Activated T-cell treated with anti-CD3 and anti-CD28 coated beads, Interleukin-2, amount 50 U/mL, for 1 hour (primary cell): ENCODE measurements around the gene C19orf85.
"Not testable (repeated sequence)": the region's sequence is repeated elsewhere in the genome, so short reads cannot be mapped to it uniquely, and the experiment has no call there.

Experiments
- DNase-seq: peaks from one replicate; pipeline ENCODE4 v3.0.0-alpha.2; 2020

The C19orf85 gene

DNA sequence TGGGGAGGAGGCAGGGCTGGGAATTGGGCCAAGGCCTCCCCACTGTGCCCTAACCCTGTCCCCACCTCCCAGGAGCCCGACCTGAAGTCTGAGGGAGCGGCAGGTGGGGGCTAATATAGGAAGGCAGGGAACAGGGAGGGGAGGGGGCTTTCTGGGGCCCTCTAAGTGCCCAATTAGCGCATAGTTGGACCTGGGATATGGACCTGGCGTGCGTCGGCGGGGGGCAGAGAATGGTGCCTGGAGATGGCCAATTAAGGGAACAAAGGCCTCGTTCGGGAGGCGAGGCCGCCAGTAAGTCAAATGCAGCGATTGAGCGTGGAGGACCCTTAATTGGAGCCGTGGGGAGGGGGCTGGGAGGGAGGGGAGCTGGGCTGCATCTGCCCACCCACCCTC, at the start of gene C19orf85:
TSS of gene C19orf85 (minus strand) at position 90 of the 393 bp plus-strand sequence. CDS start 197 bp downstream, outside the sequence.
- no peak for DNase-seq

DNA sequence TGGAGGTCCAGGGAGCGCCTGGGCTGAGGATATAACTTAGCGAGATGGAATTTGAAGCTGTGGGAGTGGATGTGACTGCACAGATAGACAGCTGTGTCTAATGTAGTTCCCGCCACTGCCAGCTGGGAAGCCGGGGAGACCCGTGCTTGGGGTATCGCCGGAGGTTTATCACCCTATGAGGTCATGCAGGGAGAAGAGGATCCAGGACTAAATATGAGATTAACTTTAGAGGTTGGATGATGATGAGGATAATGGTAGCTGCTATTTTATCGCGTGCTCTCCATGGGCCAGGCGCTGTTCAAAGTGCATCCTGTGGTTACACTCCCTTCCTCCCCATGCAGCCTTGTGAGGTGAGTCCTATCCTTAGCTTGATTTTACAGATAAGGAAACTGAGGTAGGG, 43.6 kb upstream of the C19orf85 start:
- no peak for DNase-seq

DNA sequence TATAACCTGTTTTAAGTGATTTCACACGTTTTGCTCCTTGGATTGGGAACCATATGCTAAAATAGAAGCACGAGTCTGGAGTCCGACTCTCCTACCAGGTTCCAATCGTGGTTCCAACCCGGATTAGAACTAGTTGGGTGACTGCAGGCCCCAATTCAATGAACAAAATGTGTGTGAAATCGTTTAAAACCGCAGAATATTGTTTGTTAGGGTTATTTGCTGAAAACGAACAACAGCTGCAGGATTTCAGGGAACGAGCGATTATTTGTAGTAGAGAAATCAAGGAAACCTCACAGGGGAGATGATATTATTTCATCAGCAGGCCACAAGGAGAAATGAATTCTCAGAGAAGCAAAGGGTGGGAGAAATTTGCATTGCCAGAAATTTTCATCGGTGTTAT, 40.4 kb upstream of the C19orf85 start:
- DNase-seq, result no peak

DNA sequence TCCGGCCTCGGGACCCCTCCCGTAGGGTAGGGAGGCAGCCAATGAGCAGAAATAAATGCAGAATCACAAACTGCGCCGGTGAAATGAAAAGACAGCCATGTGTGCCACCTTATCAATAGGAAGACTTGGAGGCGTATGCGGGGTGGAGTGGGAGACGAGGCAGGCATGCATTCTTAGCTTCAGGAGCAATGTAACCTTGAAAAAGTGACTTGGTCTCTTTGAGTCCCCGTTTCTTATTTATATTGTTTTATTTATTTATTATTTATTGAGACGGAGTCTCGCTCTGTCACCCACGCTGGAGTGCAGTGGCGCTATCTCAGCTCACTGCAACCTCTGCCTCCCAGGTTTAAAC, 39.7 kb upstream of the C19orf85 start:
- no peak for DNase-seq

DNA sequence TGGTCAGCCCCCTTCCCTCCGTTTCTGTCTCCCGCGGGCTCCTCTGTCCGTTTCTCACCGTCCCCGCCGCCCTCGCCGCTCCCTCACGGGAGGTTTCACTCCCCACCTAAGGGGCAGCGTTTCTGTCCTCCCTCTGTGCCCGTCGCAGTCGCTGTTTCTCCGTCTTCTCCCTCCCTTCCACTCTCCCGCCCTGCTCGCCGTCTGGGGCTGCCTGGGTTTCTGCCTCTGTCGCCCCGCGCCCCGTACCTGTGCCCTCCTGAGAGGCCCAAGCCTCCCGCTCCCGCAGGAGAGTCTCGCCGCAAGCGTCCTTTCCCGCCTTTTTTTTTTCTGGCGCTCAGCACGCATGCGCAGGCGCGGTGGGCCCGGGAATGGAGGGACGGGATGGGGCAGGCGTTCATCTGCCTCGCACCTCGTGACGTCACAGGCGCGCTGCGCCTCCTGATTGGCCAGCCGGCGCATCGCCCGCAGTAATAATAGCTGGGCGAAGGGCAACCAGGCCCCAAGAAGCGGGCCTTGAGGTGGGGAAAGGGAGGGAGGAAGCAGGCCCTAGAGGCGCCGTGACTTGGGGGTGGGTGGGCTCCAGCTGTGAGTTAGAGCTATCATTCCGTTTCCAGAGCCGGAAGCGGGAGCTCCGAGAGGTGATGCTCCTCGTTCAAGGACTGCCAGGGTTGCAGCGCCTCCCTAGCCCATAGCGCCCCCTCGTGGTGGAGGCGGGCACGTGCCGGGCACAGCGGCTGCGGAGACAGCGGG, 39.1 kb upstream of the C19orf85 start:
- peak; percentile 97 for DNase-seq

DNA sequence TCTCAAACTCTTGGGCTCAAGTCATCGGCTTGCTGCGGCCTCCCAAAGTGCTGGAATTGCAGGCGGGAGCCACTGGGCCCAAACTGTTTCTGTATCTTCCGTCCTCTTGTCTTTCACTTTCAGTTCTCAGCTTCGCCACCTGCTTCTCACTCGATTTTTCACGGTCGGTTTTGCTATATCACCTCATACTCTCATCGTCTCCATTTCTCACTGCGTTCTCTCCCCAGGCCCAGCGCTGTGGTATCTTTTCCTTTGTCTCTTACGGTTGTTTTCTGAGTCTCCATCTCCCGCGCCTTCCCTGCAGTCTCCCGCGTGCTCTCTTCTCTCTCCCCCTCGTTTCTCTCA, 38.6 kb upstream of the C19orf85 start:
- DNase-seq, result no peak

DNA sequence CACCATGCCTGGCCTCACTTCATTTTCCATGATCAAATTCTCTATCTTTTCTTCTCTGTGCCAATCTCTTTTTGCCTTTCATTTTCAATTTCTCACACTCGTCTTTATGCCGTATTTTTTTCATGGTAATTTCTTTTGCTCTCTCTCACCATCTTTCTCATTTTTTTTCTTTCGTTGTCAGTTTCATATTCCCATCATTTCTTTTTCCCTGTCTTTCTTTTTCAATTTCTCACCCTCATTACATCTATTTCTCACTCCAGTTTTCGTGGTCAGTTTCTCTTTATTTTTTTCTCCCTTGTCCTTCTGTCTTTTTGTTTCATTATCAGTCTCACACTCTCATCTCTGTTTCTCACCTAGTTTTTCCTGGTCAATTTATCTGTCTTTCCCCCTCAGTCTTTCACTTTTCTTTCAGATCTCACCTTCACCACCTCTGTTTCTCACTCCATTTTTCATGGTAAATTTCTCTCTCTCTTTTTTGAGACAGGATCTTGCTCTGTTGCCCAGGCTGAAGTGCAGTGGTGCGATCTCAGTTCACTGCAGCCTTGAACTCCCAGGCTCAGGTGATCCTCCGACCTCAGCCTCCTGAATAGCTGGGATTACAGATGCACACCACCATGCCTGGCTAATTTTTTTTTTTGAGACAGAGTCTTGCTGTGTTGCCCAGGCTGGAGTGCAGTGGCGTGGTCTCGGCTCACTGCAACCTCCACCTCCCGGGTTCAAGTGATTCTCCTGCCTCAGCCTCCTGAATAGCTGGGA, 37.8 kb upstream of the C19orf85 start:
- DNase-seq, result no peak

DNA sequence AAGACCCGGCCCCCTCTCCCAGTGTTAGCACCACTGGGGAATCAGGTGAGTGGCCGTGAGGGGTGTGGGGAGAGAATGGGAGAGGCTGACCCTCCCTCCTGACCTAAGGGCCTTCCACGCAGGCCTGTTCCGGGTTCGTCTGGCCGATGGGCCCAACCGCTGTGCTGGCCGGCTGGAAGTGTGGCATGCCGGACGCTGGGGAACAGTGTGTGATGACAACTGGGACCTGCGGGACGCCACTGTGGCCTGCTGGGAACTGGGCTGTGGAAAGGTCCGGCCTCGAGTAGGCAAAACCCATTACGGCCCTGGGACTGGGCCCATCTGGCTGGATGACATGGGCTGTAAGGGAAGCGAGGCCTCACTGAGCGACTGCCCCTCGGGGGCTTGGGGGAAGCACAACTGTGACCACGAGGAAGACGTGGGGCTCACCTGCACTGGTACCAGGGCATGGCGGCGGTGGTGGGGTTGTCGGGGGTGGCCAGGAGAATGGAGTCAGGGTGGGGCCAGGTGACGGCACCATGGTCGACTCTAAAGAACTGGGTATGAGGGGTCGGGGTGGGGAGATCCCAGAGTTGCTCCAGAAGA, 35.9 kb upstream of the C19orf85 start:
- DNase-seq, result no peak

DNA sequence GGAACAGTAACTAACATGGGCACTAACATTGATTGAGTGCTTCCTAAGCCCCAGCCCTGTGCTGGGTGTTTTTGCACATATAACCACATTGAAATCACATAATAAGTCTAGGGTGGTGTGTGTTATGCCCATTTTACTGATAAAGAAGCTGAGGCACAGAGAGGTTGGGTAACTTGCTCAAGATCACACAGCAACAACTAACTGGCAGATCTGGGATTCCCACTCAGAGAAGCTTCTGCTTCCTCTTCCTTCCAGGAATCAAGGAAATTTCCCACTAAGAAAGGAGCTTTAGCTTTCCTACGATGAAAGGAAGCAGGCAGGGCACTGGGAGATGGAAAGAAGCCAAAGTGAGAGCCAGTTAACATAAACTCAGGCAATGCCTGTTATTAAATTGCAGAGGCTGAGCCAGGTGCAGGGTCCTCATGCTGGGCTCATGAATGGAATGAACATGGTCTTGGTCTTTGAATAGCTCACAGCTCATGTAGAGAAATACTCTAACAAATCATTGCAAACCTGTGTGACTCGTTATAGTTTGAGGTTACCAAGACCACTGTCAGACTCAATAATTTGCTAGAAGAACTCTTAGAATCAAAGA, 33.8 kb upstream of the C19orf85 start:
- DNase-seq, result no peak

DNA sequence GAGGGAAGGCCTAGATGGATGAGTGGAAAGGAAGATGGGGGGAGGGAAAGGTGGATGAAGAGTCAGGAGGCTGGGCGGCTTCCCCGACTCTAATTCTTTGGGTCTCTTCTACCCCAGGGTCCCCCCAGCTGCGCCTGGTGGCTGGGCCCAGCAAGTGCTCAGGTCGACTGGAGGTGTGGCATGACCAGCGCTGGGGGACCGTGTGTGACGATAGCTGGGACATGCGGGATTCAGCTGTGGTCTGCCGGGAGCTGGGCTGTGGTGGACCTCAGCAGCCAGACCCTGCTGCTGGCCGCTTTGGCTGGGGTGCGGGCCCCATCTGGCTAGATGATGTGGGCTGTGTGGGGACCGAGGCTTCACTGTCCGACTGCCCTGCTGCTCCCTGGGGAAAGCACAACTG, 33.2 kb upstream of the C19orf85 start:
- DNase-seq, result no peak

DNA sequence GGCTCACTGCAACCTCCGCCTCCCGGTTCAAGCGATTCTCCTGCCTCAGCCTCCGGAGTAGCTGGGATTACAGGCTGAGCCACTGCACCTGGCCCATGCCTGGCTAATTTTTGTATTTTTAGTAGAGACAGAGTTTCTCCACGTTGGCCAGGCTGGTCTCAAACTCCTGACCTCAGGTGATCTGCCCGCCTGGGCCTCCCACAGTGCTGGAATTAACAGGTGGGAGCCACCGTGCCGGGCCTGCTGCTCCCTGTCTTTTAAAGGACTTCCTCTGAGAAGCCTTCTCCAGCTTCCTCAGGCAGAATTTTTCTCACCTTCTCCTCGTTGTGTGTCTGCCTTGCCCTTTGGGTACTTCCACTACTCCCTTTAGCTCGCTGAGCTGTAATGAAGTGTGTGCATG, 32.3 kb upstream of the C19orf85 start:
- not testable (repeated sequence) for DNase-seq

DNA sequence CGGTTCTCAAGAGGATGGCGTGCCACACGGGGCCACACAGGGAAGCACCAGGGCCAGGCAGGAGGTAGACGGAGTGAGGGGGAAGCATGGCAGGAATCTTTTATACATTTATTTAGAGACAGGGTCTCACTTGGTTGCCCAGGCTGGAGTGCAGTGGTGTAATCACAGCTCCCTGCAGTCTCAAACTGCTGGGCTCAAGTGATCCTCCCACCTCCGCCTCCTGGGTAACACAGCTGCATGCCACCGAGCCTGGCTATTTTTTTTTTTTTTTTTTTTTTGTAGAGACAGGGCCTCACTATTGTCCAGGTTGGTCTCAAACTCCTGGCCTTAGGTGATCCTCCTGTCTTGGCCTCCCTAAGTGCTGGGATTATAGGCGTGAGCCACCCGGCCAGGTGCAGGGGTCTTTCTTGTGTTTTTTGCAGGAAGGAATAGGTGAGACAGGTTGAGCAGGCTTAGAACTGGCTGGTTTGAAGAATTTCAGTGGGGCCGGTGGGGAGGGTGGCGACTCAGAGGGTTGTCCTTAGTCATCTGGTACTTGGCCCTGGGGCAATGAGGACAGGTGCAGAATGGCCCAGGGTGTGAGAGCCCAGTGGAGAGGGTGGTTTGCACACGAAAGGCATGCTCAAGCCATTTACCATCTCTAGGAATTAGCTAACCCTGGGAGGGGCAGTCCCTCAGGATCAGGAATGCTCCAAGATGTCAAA, 31.2 kb upstream of the C19orf85 start:
- DNase-seq, result no peak

DNA sequence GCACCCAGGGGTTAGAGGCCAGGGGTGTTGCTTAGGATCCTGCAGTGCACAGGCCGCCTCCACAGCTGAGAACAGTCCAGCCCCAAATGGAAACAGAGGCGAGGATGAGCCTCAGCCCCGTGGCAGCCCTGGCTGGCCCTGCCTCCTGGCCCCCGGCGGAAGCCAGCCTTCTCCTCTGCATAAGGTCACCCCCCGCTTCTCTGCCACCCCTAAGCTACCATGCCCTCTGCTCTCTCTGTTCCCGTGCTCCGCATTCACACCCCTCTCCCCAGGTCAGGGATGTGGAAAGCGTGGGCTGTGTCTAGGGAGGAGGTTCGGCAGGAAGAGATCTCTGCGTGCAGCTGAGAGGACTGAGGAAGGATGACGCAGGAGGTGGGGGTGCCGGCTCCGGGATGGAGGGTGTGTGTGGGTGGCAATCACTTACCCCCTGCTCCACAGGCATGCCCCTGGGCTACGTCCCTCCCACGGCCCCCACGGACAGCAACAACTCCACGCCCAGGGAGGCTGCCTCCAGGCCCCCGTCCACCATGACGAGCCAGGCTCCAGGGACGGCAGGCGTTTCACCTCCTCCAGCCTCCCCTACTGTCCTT, 29.7 kb upstream of the C19orf85 start:
- DNase-seq, result no peak

DNA sequence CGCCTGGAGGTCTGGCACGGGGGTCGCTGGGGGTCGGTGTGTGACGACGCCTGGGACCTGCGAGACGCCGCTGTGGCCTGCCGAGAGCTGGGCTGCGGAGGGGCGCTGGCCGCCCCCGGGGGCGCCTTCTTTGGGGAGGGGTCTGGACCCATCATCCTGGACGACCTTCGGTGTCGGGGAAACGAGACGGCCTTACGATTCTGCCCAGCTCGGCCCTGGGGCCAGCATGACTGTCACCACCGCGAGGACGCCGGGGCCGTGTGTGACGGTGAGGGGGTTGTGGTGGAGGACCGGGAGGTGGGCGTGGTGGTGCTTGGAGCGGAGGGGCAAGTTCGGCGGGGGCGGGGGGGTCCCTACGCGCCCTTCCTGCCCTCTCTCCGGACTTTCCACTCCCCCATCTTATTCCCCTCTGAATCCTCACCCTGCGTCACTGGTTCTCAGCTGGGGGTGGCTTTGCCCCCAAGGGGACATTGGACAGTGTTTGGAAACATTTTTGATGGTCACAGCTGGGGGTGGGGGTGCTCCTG, 29.2 kb upstream of the C19orf85 start:
- no peak for DNase-seq

DNA sequence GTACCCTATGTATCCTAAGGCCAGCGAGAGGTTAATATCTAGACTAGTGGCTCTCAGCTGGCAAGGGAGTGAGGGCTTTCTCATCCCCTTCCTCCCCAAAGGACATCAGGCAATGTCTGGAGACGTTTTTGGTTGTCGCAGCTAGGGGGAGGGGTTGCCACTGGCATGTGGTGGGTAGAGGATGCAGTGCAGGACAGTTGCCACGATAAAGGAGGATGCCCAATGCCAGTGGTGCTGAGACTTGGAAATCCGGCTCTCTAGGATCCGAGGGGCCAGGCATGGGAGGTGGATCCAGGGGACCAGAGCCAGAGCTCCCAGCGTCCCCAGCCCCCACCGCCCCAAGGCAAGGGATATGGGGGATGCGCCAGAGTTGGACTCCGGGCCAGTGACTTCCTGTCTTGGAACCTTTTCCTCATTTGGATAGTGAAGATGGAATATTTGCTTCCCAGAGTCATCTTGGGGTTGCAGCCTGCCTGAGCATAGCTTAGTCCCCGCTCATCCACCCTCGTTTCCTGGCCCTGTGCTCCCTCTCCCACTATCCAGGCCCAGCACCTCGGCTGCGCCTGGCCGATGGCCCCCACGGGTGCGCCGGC, 28.6 kb upstream of the C19orf85 start:
- DNase-seq, result no peak

DNA sequence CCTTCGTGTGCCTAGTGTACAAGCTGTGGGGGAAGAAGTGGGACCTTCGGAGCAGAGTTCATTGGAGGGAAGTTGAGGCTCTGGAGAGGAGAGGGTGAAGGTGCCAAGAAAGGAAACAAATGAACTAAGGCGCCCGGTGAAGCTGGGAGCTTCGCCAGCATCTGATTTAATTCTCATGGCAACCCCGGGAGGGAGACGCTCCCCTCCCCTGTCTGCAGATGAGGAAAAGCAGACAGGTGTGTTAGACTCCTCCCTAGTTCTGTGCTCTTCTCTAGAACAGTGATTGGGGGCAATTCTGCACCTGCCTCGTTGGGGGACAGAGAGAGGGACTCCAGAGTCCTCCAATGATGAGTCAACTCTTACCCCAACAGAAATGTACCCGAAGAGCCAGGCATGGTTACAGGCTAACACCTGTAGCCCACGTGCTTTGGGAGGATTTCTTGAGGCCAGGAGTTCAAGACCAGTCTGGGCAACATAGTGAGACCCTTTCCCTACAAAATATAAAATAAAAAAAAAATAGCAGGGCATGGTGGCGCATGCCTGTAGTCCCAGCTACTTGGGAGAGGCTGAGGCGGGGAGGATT, 27.9 kb upstream of the C19orf85 start:
- DNase-seq, result no peak

DNA sequence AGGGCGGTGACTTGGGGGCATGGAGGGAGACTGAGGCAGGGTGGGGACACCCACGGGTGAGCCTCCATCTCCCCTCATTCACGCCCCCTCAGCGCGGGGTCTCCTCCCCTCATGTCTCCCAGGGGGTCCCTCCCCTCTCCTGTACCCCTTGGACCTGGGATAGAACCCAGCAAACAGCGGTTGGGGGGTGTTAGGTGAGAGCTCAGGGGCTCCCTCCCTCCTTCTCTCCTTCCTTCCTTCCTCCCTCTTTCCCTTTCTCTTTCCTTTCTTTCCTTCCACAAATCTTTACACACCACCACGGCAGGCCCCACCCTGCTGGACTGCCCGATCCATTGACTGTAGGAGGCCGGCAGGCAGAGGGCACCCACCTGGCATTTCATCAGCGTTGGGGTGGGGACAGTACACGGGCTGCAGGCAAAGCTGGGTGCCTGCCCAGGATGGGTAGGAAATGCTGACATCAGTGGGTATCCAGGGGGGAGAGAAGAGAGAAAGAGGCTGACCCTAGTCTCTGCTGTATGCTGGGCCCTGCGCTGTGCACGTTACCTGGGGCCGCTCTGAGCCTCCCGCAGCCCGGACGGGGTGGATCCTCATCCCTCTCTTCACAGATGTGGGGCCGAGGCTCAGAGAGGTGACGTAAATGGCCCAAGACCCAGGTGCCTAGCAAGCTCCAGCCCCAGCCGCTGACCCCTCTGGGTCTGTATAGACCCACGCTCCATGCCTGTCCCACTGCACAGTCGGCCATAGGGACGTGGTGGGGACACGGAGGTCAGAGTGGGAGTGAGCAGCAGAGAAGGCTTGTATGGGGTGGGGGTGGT, 27.2 kb upstream of the C19orf85 start:
- DNase-seq, result no peak

DNA sequence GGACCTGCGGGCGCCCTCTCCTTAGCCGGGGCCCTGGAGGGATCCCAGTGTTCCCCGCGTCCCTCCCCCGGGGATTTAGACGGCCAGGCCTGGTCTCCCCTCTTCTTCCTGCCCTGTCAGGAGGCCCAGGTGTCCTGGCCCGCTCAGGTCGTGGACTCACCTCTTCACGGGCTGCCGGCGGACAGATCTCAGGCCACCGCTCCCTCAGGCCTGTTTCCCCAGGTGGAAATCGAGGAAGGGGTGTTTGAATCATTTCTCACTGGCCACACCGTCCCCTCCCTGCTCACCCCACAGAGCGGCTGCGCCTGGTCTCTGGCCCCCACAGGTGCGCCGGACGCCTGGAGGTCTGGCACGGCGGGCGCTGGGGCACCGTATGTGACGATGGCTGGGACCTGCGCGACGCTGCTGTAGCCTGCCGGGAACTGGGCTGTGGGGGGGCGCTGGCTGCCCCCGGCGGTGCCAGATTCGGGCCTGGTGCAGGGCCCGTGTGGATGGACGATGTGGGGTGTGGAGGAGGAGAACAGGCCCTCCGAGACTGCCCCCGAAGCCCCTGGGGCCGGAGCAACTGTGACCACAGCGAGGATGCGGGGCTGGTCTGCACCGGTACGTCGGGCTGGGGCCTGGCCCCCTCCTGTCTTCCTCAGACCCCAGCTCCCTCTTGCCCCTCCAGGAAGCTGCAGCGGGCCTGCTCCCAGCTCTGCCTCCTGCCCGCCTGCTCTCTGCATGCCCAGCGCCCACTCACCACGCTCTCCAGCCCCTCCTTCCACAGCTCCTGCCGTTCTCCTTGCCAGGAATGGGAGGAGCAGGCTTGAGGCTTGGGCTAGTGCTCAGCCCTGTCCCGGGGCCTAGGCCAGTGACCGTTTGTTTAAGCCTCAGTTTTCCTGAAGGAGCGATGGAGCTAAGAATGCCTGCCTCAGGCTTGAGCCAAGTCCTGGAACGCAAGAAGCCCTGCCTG, 26.2 kb upstream of the C19orf85 start:
- DNase-seq, result no peak

DNA sequence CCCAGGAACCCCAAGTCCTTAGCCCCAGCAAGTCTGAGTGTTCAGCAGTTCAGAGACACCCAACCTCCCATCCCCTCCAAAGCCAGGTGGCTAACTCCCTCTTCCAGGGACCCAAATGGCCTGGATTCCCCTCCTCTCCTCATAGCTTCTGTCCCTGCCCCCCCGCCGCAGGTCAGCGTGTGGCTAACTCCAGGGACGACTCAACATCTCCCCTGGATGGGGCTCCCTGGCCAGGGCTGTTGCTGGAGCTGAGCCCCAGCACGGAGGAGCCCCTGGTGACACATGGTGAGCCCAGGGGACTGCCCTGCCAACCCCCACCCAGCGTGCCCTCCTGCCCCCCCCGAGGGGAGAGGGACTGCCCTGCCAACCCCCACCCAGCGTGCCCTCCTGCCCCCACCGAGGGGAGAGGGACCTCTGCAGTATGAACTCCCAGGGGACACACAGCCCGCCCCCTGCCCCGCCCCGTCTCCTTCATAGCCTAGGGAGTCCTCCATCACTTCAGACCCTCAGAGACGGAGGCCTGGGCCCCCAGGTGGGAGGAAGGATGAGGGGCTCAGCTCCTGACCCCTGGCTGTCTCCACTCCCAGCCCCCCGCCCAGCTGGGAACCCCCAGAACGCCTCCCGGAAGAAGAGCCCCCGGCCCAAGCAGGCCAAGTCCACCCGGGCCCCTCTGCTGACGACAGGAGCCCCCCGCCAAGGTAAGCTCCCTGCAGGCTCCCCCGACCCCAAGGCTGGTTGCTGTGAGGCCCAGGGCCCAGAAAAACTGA, 25.3 kb upstream of the C19orf85 start:
- DNase-seq, result no peak
